SHP77 treated with DMSO at 0.1 percent for 48 hours (cell line): ENCODE results near the gene SIRT3.
"Not testable (repeated sequence)": the region's sequence is repeated elsewhere in the genome, so short reads cannot be mapped to it uniquely, and the experiment has no call there.

ENCODE experiments used
- DNase-seq: peaks from one replicate; lab custom pipeline; 2025; lab: John Stamatoyannopoulos, UW

SIRT3 gene

DNA sequence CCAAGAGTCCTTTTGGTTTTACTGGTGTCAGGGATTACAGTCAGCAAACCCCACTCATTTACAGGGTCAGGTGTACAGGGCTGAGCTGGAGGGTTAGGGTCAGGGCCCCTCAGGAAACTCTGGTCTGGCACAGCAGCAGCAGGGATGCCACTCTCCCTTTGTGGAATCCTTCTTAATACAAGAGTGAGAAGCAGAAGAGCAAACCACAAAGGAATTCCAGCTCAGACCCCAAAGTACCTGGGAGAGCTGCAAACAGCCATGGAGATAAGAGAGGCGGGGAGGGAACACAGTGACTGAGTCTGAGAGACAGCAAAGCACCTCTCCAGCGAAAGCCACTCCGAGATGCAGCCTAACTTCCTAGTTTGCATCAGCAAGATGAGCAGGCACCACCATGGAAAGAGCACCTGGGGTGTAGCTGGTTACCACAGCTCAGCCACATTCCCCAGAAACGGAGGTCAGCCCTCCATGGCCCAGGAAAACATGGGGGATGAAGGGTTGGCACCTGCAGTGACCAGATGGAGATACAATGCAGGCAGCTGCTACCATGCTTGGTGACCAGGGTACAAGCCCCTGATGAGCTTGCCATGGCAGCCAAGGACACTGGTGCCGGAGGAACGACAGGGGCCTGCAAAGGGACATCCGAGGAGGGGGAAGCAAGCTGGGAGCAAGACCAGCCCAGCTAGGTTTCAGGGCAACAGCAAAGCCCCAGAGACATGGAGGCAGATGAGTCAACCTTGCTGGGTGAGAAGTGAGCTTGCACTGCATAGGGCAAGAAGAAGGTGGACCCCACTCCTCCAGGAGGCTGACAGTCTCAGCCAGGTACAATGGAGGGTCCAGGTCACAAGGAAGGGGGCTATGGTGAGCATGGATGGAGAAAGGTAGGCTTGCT lies 32.8 kb downstream of the SIRT3 start:
- no peak for DNase-seq

GRCh38 chr11:202490-202889 lies 33.7 kb downstream of the SIRT3 start:
- DNase-seq, result no peak

- DNase-seq, result no peak
Observed at GRCh38 chr11:201966-202365, 34.2 kb downstream of the SIRT3 start.

GRCh38 chr11:200224-201003 lies 35.7 kb downstream of the SIRT3 start:
- DNase-seq, result no peak

DNA sequence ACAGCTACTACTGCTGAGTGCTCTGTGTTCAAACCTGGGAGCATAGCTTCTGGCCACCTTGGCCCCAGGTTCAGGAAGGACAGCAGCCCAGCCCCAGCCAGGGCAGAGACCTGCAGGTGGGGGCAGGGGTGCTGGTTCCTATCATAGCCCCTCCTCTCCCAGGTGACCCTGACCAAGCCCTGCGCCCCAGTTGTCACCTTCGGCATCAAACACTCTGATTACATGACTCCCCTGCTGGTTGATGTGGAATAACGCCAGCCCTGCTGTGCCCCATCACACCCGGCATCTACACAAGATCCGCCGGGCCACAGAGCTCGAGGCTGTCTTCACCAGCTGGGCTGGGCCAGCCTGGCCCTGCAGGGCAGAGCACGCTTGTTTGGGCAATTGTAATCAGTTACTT lies 36.4 kb downstream of the SIRT3 start:
- DNase-seq, result no peak

GRCh38 chr11:199004-199581 lies 37.0 kb downstream of the SIRT3 start:
- no peak for DNase-seq

DNA sequence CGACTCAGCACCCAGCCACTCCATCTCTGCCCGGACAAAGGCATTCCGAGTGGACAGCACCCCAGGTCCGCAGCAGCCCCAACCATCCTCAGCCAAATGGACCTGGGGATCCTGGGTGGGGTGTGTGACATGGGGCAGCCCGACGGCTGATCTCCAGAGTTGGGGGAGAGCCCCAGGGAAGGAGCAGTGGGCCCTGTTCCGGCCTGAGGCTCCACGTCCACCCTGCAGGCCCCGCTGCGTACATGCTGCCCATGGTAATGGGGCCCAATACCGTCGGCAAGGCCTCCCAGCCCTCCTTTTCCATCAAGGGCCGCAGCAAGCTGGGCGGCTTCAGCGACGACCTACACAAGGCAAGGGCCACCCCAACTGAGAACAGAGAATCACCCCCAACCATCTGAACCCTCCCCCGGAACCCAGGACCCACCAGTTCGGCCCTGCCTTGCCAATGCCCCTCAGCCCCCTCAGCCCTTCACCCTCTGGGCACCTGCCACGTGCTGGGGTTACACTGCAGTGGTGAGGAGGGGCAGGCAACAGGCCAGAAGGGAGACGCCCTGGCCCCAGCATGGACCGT lies 37.8 kb downstream of the SIRT3 start:
- DNase-seq, result no peak

GRCh38 chr11:197741-198235 lies 38.4 kb downstream of the SIRT3 start:
- no peak for DNase-seq

DNA sequence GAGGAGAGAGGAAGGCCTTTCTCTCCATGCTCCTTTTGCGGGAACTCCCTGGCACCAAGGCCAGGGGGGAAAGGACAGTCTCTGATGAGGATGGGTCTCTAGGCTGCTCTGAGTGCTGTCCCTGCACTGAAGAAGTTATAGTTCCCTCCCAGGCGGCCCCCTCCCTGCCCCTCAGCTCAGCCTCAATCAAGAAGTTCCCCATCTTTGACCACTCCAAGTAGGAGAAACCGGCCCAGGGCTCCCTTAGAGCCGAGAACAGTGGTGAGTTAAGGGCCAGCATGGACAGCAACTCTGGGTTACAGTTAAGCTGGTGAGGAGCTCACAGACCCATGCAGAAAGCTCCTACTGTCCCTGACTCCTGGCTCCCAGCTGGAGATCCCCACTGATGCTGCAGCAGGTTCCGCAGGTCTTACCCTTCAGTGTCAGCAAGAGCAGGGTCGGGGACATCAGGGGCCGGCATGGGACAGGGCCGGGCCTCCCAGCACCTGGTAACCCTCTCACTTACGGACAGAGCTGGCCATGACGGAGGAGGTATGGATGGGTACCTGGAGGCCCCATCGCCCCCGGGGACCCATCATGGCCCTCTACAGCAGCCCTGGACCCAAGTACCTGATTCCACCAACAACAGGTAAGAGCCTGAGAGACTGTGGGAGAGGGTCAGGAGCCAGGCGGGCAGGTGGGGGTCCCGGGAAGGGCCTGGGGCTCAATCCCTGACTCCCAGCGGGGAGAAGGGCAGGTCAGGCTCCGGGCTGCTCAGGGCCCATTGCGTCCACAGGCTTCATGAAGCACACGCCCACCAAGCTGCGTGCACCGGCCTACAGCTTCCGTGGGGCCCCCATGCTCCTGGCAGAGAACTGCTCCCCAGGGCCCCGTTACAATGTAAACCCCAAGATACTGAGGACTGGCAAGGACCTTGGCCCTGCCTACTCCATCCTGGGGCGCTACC lies 39.1 kb downstream of the SIRT3 start:
- DNase-seq, result no peak

GRCh38 chr11:193481-193880 lies 42.7 kb downstream of the SIRT3 start:
- not testable (repeated sequence) for DNase-seq

- DNase-seq, result not testable (repeated sequence)
Observed at GRCh38 chr11:192674-193128, 43.4 kb downstream of the SIRT3 start, which contains the start of gene SCGB1C1. Gene SCGB1C1 (plus strand): TSS chr11:193078. CDS start chr11:193100, 22 bp downstream.

DNA sequence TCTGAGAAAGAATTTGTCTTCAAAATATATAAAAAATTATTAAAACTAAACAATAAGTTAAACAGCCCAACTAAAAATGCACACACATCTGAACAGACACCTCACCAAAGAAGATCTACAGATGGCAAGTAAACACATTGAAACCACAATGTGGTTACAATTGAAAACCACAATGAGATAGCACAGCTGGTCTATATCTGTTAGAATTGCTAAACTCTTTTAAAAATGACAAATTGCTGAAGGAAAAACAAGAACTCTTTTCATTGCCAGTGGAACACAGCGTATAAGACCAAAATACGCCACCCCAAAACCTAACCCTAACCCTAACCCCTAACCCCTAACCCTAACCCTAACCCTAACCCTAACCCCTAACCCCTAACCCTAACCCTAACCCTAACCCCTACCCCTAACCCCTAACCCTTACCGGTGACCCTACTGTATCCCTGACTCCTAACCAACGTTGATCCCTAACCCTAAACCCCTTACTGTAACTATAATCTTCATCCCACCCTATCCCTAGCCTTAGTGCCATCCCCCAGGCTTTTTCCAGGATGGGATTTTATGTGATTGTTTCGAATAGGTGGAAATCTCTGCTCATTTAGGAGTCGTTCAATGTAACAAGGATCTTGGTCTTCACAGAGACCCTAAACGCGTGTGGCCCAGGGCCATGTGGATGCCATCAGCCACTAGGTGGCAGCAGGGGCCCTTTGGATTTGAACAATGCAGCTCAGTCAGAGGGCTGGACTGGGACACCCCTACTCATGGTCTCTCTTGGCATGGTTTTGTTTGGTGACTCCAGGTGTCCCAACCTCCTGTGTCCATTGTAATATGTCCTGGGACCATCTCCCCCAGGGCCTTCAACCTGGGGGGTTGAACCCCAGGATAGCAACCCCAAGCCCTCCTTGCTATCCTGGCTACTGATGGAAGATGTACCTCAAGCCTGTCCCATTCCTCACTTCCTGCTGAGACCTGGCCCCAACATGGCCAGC lies 44.4 kb downstream of the SIRT3 start:
- DNase-seq, result not testable (repeated sequence)

GRCh38 chr11:190546-190945 lies 45.6 kb downstream of the SIRT3 start:
- not testable (repeated sequence) for DNase-seq

DNA sequence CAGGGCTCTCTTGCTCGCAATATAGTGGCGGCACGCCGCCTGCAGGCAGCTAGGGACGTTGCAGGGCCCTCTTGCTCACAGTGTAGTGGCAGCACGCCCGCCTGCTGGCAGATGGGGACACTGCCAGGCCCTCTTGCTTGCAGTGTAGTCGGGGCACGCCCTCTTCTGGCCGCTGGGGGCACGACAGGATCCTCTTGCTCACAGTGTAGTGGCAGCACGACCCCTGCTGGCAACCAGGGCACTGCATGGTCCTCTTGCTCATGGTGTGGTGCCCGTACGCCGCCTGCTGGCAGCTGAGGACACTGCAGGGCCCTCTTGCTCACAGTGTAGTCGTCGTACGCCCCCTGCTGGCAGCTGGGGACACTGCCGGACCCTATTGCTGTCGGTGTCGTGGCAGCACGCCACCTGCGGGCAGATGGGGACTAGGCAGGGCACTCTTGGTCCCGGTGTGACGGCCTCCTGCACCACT lies 46.3 kb downstream of the SIRT3 start:
- not testable (repeated sequence) for DNase-seq

GRCh38 chr11:189200-189783 lies 46.9 kb downstream of the SIRT3 start:
- not testable (repeated sequence) for DNase-seq

GRCh38 chr11:180242-180641 lies 55.9 kb downstream of the SIRT3 start:
- not testable (repeated sequence) for DNase-seq
